ENCODE results near the gene CFD. TPM values are rescaled to one million over a fixed set of nuclear protein-coding genes. Genes with fewer than 3 reads are reported as not detected.

The CFD gene
- polyA plus RNA-seq, 1 experiment: 0.77 TPM

DNA sequence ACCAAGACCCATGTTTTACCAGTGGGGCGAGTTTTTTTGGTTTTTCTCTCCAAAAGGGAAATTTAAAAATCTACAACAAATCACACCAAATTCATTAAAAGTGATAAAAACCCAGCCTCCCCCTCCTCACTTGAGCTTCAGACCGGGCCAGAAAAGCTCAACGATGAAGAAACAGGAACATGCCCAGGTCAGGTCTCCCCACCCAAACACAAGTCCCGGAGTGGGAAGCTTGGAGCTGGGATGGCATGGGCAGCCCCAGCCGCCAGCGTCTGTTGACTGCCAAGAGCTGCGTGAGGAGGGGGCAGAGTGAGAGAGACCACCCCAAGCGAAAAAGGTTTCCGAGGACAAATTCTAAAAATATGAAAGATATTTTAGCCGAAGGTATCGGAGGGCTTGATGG lies 37.5 kb downstream of the CFD start:
- H3K27me3 ChIP-seq (ENCODE audit: control insufficient read depth, insufficient read depth, low read length): no peaks in the 10 kb centered on the region
- DNase-seq (ENCODE audit: low read depth): no peak
- TF ChIP-seq, protein P1, sequence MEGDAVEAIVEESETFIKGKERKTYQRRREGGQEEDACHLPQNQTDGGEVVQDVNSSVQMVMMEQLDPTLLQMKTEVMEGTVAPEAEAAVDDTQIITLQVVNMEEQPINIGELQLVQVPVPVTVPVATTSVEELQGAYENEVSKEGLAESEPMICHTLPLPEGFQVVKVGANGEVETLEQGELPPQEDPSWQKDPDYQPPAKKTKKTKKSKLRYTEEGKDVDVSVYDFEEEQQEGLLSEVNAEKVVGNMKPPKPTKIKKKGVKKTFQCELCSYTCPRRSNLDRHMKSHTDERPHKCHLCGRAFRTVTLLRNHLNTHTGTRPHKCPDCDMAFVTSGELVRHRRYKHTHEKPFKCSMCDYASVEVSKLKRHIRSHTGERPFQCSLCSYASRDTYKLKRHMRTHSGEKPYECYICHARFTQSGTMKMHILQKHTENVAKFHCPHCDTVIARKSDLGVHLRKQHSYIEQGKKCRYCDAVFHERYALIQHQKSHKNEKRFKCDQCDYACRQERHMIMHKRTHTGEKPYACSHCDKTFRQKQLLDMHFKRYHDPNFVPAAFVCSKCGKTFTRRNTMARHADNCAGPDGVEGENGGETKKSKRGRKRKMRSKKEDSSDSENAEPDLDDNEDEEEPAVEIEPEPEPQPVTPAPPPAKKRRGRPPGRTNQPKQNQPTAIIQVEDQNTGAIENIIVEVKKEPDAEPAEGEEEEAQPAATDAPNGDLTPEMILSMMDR (IDR thresholded peaks at IDR 0.05; ENCODE audit: insufficient read depth, low read depth, low read length): no peak
- H3K36me3 ChIP-seq (ENCODE audit: control insufficient read depth, insufficient read depth, low read length): peaks cover 24% of the 10 kb centered on the region
- H3K4me3 ChIP-seq (ENCODE audit: low read depth, low read length): no peak overlapping the region
- ChIA-PET CTCF (interaction anchor here (0.6 to 2.0 kb wide), 3 partner anchors 10 to 126 kb away, joined by 3 to 6 read pairs (median 5); no protein-coding TSS in a partner anchor), POLR2A (interaction anchor here (0.6 kb wide), 1 partner anchor 43 kb away, joined by 3 read pairs; no protein-coding TSS in a partner anchor)

DNA sequence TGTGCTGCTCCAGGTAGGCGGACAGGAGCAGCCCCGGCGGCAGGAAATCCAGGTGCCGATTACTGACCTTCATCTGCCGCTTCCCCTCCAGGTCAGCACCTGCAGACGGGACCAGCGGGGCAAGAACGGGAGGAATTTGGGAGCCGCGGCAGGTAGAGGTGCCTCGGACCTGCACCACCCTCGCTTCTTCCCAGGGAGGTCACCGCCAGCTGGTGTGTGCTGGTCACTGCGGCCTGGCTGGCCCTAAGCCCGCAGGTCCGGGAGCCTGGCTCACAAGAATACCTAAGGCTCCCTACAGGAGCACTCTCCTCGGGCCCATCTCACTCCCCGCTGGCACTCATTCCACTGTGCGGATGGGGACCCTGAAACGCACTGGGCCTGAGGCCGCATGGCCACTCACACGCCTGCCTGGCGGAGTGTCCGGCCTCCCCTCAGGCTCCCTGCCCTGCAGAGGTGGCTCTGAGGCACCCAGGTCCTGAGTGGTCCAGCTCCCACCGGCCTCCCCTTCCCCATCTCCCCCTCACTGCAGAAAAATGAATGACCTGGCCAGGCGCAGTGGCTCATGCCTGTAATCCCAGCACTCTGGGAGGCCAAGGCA lies 38.1 kb downstream of the CFD start:
- DNase-seq (ENCODE audit: low read depth): no peak
- POLR2A ChIA-PET: interaction anchor here (0.6 kb wide), 1 partner anchor 43 kb away, joined by 3 read pairs; no protein-coding TSS in a partner anchor
- H3K36me3 ChIP-seq (ENCODE audit: control insufficient read depth, insufficient read depth, low read length): peaks cover 25% of the 10 kb centered on the region
- H3K4me3 ChIP-seq (ENCODE audit: low read depth, low read length): no peak overlapping the region
- TF ChIP-seq, protein P1 (IDR thresholded peaks at IDR 0.05; ENCODE audit: insufficient read depth, low read depth, low read length): peak; percentile 12; the same call in 1 of the 2 replicates
- CTCF ChIA-PET: interaction anchor here (1.4 to 2.0 kb wide), 2 partner anchors 10 to 34 kb away, joined by 5 to 6 read pairs; no protein-coding TSS in a partner anchor
- H3K27me3 ChIP-seq (ENCODE audit: control insufficient read depth, insufficient read depth, low read length): no peaks in the 10 kb centered on the region

DNA sequence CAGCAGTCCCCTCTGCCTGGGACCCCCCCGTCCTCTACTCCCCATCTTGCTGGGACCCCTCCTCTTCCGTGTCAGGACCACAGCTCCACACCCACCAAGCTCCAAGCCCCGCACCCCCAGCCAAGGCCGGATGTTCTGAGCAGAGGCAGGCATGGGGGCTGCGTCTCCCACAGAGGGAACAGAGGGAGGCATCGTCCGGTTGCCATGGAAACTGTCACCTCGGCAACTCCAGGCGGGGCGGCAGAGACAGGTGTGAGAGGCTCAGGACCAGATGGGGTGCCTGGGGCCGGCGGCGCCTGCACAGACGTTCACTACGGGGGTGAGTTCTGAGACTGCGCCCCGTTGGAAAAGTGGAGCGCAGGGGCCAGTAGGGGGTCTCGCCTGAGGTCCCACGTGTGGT lies 39.2 kb downstream of the CFD start:
- CTCF ChIA-PET: no interaction called here
- no peaks in the 10 kb centered on the region for H3K27me3 ChIP-seq (ENCODE audit: control insufficient read depth, insufficient read depth, low read length)
- POLR2A ChIA-PET: no interaction called here
- no peak for DNase-seq (ENCODE audit: low read depth)
- H3K36me3 ChIP-seq (ENCODE audit: control insufficient read depth, insufficient read depth, low read length): peaks cover 25% of the 10 kb centered on the region
- no peak overlapping the region for H3K4me3 ChIP-seq (ENCODE audit: low read depth, low read length)
- TF ChIP-seq, protein P1 (IDR thresholded peaks at IDR 0.05; ENCODE audit: insufficient read depth, low read depth, low read length): no peak

DNA sequence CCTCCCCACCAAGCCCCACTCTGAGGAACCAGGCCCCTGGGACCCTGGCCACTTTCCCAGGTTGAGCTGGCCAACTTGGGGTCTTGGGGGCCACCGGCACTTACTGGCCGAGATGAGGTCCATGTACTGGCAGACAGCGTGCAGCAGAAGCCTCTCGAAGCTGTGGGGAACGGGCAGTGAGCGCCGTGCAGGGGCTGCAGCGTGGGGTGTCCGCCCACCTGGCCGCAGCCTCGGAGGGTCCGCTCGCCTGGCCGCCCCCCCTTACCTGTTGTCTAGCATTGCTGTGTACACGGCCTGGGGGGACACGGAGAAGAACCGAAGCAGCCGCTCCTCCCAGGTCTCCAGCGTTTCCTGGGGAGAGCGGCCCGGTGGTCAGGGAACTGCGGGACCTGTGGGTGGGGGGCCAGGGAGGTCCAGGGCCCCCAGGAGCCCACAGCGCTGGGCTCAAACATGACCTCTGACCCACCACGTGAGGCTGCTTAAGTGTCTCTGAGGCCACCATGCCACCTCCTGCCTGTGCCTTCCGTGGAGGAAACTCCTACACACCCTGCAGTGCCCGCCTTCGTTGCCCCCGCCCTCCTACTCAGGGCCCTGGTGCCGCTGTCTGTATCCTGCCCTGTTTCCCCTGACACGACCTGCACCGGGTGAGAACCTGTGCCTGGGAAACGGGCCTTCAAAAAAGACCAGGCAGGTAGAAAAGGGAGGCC lies 40.0 kb downstream of the CFD start:
- TF ChIP-seq, protein P1 (IDR thresholded peaks at IDR 0.05; ENCODE audit: insufficient read depth, low read depth, low read length): no peak
- POLR2A ChIA-PET: no interaction called here
- H3K27me3 ChIP-seq (ENCODE audit: control insufficient read depth, insufficient read depth, low read length): no peaks in the 10 kb centered on the region

DNA sequence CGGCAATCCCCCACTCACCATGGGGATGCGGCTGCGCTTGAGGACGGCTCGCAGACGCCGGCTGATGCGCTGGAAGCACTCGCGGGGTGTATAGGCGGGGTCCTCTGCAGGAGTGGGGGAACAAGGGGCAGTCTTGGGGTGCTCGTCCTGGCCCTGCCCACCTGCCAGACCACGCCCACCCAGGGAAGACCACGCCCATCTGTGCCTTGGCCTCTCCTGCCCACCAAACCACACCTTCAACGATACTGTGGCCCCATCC lies 40.5 kb downstream of the CFD start:
- TF ChIP-seq, protein P1 (IDR thresholded peaks at IDR 0.05; ENCODE audit: insufficient read depth, low read depth, low read length): no peak
- CTCF ChIA-PET: interaction anchor here (1.2 kb wide), 1 partner anchor 10 kb away, joined by 3 read pairs; no protein-coding TSS in a partner anchor
- no peaks in the 10 kb centered on the region for H3K27me3 ChIP-seq (ENCODE audit: control insufficient read depth, insufficient read depth, low read length)
- H3K36me3 ChIP-seq (ENCODE audit: control insufficient read depth, insufficient read depth, low read length): peaks cover 25% of the 10 kb centered on the region
- DNase-seq (ENCODE audit: low read depth): no peak
- POLR2A ChIA-PET: no interaction called here
- no peak overlapping the region for H3K4me3 ChIP-seq (ENCODE audit: low read depth, low read length)

More for the DNA sequence above, 40.0 kb downstream of the CFD start:
- no peak for DNase-seq (ENCODE audit: low read depth)
- Histone ChIP-seq H3K36me3 (ENCODE audit: control insufficient read depth, insufficient read depth, low read length) (peaks cover 25% of the 10 kb centered on the region), H3K4me3 (ENCODE audit: low read depth, low read length) (no peak overlapping the region)
- CTCF ChIA-PET: interaction anchor here (1.2 kb wide), 1 partner anchor 10 kb away, joined by 3 read pairs; no protein-coding TSS in a partner anchor
